HG02642 (cell line): ENCODE measurements around the gene FAM168A.

Source experiments
- ATAC-seq: cut with Tn5 transposase; IDR thresholded peaks from one replicate; pipeline ENCODE4 v1.9.1; 2021; ENCODE audit warnings: mild to moderate bottlenecking; ENCODE audit not compliant: unreplicated experiment, poor library complexity

FAM168A gene

DNA sequence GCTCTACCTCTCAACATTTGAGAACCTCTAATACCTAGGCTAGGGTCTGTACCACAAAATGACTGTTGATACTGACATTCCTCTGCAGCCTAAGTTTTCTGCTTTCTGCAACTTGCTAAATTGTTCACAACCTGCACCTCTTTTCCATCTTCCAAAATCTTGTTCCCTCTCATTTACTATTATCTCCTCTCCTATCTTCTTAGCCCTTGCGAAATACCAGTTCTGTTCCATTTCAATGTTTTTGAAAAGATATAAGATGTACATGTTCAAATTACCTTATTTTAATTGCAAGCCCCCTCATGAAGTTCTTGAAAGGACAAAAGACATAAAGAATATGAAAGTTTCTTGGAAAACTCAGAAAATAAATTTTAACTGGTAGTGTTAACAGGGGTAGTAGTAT is 72.3 kb downstream of the FAM168A start:
- ATAC-seq = no peak

DNA sequence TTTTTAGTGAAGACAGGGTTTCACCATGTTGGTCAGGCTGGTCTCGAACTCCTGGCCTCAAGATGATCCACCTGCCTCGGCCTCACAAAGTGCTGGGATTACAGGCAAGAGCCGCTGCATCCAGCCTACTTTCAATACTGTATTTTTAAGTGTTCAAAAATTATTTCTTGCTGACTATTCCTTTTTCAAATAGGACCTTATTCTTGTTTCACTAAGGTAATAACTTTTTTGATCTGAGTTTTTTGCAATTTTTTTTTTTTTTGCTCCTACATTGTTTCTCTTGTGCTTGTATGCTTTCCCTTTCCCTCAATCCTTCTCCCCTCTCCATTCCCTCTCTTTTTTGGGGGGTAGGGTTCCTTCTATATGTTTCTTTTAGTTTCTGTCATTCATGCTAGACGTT is 73.1 kb downstream of the FAM168A start:
- ATAC-seq = no peak

DNA sequence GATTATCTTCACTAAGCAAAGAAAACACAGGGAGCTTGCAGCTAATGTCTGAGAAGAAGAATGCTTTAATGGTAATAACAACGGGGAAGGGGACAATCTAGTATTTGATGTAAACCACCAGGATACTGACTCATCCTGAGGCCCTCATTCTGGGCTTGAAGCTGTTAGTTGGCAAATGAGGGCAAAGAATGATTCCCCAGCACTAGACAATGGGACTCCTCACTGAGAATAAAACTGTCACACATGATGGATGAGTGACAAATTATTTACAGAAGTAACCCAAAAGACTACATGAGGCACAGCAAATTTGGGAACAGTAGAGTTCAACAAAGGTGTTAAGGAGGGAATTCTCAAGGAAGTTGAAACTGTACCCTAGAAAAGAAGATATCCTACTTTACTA is 76.3 kb downstream of the FAM168A start:
- no peak for ATAC-seq

DNA sequence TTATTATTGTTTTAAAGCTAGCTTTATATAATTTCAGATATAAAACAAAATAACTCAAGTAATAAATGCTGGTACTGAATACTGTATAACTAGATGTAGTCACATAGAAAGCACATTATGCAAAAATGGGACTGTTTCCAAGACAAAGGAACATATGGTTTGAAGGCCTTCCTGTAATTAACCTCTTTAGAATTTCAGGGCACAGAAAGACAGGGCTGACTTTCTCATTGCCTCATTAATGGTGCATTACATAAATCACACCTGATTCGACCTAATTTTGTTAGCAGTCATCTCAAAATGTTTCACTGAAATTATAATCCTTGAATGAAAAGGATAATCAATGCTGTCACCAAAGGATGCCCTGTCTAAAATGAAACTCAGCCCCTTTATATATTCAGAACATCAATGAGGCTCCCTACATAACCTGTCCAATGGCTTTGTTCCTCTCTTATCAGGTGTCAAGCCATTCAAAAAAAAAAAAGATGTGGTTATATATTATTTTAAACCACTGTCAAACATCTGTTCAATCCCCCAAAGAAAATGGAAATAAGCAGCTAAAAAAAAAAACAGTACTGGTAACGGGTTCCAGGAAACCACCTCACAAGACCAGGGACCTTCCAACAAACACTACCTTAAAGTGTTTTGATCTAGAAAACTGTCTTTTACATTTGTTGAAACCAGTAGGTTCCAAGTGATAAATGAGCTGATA is 77.4 kb downstream of the FAM168A start:
- peak; percentile 52 for ATAC-seq

DNA sequence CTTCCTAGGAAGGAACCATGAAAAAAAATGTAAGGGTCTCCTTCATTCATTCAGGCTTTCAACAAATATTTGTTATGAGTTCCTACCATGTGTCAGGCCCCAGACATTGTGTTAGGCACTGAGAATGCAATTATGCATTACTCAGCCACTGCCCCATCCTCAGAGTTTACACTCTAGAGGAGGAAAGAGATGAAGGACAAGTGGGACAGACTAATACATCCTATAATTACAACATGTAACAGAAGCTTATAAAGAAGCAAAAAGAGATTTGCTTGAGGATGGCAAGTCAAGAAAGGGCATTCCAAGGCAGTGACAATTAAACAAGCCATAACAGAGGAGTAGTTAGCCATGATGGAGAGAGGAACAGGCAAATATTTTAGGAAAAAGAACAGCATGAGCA is 78.6 kb downstream of the FAM168A start:
- ATAC-seq = no peak

DNA sequence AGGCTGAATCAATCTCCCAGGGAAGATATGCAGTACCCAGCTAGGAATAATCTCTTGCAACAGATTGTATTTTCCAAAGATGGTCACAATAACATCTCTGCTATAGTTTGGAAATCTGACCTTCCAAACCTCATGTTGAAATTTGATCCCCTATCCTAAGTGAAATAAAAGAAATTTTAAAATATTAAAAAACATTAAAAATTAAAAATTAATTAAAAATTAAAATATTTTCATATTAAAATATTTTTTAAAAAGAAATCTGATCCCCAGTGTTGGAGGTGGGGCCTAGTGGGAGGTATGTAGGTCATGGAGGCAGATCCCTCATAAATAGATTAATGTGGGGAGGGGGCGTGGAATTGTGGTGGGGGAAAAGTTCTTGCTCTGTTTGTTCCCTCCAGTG is 79.7 kb downstream of the FAM168A start:
- ATAC-seq = no peak

DNA sequence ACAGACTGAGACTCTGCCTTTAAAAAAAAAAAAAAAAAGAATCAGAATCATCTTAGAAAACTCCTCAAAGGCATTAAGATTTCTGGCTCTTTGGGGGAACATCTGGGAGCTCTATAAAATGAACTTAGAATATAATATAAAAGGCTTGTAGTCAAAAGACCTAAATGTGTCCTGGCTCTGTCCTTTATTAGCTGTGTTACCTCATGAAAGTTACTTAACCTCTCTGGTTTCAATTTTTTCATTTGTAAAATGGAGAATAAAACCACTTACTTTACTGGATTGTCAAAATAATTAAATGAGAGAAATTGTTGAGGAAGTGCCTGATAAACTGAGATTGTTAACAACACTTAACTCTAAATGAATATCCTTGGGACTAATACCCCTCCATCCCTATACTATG is 81.8 kb downstream of the FAM168A start:
- no peak for ATAC-seq

DNA sequence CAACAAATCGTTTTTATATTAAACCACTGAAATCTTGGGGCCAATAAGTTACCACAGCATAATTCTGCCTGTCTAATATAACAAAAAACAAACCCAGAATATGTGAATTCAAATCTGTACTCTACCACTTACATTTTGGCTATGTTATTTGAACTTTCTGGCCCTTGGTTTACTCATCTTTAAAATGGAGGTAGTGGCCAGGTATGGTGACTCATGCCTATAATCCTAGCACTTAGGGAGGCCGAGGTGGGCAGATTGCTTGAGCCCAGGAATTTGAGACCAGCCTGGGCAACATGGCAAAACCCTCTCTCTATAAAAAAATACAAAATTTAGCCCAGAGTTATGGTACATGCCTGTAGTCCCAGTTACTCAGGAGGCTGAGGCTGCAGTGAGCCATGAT is 84.2 kb downstream of the FAM168A start:
- no peak for ATAC-seq

DNA sequence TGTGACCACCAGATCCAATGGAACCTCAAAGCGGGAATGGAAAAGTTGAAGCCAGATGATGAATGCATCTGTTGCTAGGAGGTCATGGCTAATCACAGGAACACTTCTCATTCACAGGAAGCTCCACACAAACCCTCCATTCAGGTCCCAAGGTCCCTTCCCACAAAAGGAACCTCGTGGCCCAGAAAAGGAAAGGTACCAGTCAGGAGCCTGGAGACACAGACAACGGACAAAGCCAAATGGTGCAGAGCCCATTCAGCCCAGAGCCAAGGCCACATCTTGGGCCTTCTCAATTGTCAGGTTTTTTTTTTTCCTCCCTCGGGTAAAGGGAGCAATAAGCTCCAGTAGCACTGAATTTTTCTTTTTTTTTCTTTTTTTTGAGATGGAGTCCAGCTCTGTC is 87.0 kb downstream of the FAM168A start:
- no peak for ATAC-seq

DNA sequence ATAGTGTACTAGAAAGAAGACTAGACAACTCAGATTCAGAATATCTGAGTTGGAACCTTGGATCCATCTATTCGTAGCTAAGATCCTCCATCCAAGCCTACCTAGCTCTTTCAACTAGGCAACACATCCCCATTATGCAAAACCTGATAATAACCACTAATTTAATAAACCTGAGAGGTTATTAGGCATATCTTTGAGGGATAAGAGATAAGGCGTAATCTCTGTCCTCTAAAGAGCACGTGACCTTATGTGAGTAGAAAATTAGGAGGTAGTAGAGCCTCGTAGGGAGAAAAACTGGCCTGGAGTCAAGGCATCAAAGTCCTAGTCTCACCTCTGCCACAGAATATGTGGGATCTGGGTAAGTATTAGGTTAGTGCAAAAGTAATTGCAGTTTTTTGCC is 87.8 kb downstream of the FAM168A start:
- ATAC-seq = no peak

DNA sequence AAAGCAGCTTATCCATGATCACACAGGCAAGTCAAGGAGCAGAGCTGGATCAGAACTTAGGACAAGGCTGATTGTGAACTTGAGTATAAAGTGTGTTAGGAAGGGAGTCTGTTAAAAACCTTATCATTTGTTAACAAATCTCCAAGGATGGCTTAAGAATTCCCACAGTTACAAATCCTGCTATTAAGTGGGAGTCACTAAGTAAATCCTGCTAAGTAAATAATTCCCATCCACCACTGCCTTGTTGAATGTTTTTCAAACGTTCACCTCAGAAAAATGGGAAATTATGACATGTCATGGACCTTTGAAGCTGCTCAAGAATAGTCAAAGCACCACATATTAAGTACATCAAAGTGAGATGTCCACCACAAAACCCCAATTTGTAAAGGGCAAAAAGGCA is 88.7 kb downstream of the FAM168A start:
- ATAC-seq = no peak

DNA sequence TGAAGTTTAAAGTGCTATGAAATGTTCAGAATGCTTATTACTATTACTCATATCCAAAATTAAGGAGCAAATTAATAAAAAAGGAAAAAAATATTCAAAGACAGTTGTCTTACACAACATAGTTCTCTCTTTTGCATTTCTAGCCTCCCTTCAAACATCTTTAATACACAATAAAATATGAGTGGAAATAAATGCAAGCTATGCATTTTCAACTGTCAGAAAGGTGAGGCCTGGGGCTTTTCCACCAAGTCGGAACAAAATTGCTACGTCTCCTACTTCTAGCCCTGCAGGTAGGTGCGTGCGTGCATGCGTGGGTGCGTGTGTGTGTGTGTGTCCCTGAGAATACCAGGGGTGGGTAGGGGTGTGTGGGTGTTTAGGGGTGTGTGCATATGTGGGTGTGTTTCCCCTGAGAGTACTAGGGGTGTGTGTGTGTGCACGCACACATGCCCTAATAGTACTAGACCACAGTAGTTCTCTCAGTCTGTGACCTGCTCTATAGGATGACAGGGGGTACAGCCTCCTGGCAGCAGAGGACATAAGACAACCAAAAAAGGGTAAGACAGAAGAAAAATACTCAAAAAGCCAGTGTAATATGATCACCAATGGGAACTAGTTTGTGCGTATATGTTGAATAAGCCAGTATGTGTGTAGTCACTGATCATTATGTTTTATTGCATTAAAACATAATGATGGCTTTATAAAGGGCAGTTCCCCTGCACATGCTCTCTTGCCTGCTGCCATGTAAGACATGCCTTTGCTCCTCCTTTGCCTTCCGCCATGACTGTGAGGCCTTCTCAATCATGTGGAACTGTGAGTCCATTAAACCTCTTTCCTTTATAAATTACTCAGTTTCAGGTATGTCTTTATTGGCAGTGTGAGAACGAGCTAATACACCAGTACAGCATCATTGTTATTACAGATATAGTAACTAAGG is 89.4 kb downstream of the FAM168A start:
- no peak for ATAC-seq

DNA sequence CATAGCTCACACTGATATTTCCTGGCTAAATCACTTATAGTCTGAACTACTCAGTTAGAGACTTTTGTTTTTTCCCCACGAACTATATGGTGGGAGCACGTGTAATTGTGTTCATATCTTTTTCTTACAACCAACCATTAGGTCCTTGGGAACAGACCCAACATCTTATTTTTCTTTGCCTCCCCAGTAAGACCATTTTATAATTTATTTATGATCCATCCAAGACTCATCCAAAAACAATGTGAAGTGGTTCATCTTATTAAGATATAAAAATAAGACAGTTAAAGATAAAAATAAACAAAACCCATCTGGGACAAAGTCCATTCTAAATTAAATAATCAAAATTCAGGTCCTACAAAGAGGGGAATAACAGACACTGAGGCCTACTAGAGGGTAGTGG is 90.8 kb downstream of the FAM168A start:
- no peak for ATAC-seq

DNA sequence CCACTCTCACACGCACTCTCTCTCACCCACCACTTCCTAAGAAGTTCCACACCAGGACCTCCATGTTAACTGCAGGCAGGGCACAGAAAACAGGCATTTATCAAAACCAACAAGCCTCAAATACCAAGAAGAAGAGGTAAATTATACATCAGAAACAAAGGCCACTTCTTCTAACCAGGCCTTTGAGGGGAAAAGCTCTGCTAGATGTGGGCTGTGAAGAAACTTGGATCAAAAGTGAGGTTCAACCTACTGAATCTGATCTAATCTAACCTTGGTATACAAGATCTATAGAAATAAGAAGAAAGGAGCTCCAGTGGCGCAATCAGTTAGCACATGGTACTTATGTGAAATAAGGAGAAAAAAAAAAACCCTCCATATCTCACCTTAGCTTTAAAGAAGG is 91.9 kb downstream of the FAM168A start:
- no peak for ATAC-seq

DNA sequence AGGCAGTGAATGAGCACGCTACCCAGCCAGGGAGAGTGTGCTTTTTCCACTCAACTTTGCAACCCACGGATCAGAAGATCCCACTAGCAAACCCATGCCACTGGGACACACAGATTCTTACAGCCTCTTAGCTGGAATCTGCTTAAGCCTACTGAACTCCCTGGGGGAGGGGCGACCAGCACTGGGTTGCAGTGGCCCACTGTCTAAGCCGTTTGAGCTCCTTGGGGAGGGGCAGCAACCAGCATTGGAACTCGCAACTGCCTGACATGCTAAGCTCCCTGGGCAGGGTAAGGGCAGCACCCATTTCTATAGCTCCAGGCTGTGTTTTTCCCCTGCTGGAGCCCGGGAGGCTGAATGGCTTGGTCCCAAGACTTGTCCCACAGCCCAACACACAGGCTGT is 99.6 kb downstream of the FAM168A start:
- ATAC-seq = no peak

DNA sequence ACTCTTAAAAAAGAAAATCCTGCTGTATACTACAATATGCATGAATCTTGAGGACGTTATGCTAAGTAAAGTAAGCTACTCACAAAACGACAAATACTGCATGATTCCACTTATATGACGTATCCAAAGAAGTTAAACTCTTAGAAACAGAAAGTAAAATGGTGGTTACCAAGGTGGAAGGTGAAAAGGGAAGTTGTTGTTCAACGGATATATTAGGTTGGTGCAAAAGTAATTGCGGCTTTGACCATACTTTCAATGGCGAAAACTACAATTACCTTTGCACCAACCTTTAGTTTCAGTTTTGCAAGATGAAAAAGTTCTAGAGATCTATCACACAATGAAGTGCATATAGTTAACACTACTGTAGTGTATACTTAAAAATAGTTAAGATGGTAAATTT is 101.8 kb downstream of the FAM168A start:
- no peak for ATAC-seq

DNA sequence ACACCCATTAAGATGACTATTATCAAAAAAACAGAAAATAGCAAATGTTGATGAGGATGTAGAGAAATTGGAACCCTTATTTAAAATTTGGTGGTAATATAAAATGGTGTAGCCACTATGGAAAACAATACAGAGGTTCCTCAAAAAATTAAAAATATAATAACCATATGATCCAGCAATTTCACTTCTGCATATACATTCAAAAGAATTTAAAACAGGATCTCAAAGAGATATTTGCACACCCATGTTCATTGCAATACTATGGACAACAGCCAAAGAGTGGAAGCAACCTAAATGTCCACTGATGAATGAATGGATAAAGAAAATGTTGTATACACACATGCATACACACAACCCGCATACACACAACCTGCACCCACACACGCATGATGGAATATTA is 102.2 kb downstream of the FAM168A start:
- ATAC-seq = no peak

DNA sequence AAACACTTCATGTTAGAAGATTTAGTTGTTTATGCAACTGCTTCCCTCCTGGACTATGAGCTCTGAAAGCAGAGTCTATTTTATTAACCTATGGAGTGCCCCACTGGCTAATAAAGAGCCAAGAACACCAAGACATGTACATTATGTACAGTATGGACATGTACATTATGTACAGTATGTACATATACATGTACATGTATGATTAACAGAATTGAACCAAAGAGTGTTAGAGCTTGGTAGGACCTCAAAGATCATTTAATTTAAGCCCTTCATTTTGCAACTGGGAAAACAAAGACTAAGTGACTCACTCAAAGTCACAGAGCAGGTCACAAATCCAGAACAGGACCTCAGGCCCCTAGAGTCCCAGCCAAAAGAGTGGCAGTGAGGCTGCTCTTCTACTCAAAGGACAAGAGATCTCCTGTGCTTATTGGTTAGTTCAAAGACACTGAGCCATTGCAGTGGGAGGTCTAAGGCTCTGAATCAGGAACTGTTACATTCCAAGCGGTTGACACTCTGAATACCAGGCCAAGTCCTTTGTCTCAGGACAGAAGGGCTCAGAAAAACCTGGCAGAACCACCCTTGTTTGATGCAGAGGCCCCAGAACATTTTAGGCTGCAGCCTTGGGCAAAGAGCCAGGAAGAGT is 103.8 kb downstream of the FAM168A start:
- no peak for ATAC-seq

DNA sequence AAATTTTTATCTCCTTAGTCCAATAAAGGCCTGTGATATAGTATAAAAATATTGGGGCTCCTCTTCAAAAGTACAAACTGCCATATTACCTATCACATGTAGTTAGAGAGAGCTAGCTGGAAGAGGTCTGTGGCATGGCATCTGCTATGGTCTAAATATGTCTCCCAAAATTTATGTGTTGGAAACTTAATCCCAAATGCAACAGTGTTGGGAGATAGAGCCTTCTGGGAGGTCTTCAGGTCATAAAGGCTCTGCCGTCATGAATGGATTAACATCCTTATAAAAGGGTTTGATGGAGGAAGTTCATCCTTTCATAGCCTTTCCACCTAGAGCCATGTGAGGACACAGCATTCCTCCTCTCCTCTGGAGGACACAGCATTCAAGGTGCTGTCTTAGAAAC is 116.3 kb downstream of the FAM168A start:
- ATAC-seq = no peak

DNA sequence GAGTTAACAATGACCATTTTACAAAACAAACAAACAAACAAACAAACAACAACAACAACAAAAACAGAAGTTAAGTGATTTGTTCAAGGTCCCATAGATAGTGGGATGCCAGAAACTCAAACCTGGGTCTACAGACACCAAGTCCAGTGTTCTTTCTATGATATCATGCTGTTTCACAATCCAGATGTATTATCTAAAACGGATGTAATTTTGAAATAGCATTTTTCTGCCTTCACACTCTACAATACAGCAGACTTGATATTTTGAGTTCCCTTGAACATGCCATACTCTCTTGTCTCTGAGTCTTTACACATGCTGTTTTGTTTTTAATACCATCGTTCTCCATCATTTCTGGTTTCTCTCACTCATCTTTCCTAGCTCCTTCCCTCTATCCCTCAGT is 117.2 kb downstream of the FAM168A start:
- ATAC-seq = no peak

DNA sequence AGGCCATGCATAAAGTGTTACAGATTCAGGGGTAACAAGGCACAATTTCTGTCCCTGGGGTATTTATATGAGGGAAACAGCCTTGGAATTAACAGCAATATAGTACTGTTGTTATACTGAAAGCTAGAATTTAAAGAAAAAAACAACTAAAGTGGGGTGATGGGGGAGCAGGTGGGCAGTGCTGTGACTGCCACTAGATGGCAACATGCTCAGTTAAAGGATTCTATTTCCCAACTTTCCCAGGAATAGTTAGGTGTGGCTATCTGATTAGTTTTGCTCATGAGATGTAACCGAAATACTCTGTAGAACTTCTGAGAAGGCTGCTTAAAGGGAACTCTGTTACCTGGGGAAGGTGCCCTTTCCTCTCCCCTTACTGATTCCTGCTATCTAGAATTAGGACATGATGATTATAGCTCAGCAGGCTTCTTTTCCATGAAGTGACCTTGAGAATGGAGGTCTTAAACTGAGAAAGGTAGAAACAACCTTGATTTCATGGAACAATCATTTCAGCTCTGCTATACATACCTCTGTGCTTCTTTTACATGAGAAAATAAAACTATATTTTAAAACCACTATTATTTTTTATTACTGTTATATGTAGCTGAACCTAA is 119.1 kb downstream of the FAM168A start:
- ATAC-seq = no peak
